K562 (cell line): ENCODE data around the gene SYNE1. TPM values are rescaled to one million over a fixed set of nuclear protein-coding genes. Genes with fewer than 3 reads are reported as not detected.

Experiments used
- ATAC-seq: fragments of 200-7000 bp; cut with Tn5 transposase; 3 replicates; pipeline ENCODE4 v1.9.1; 2020; ENCODE audit warnings: moderate library complexity
- BruUV-seq: library from RNA; stranded (reverse); fragments of 400-500 nt; replicated peaks from 2 replicates; lab custom pipeline; 2021; lab: Mats Ljungman, UMichigan
- CTCF ChIA-PET: fragments of 300-600 bp; formaldehyde crosslinking; extraction: SDS; loops from one replicate; lab custom pipeline; 2021; ENCODE audit warnings: low intra/inter-chr PET ratio; lab: Yijun Ruan, JAX
- POLR2A ChIA-PET: fragments of 300-600, 350-650 bp; sonication (Branson Sonifier 250); formaldehyde crosslinking; extraction: SDS; loops from one replicate; lab custom pipeline; 2021; ENCODE audit warnings: antibody characterized with exemption, inconsistent platforms; lab: Yijun Ruan, JAX
- DNase-seq, 4 experiments: peaks; one replicate each; pipeline versions ENCODE4 v3.0.0 to v3.0.0-alpha.2; 2011 to 2018; ENCODE audit warnings: low spot score in 3 of 4, mixed read lengths in 3 of 4; ENCODE audit errors: extremely low read depth in 1 of 4
- FAIRE-seq: peaks from 2 replicates; lab custom pipeline; 2011; peaks lifted over from hg19 to GRCh38; lab: Jason Lieb, UNC
- H2AFZ ChIP-seq: 2 replicates; pipeline ENCODE4 v1.6.0; 2011; ENCODE audit warnings: low read depth, low read length, control low read depth, inconsistent platforms
- H3K27ac ChIP-seq: fragments of 200-600 bp; 3 replicates; pipeline ENCODE4 v1.8.0; 2011; ENCODE audit warnings: low read depth, mild to moderate bottlenecking, control low read depth, inconsistent platforms, low read length, moderate library complexity, mixed read lengths; ENCODE audit errors: extremely low read depth
- H3K27me3 ChIP-seq, 2 experiments: fragments of 300-600 bp in 1 of 2; 2 replicates in 1 of 2; 3 replicates in 1 of 2; pipeline versions ENCODE4 v1.6.0 to v1.8.0; 2011; ENCODE audit warnings: inconsistent platforms in 2 of 2, low read length in 2 of 2, mild to moderate bottlenecking in 1 of 2, mixed read lengths in 1 of 2, moderate library complexity in 1 of 2; ENCODE audit not compliant: control insufficient read depth in 2 of 2, insufficient read depth in 2 of 2
- H3K36me3 ChIP-seq: fragments of 300-600 bp; 3 replicates; pipeline ENCODE4 v1.8.0; 2011; ENCODE audit warnings: mild to moderate bottlenecking, low read length, inconsistent platforms; ENCODE audit not compliant: control insufficient read depth, insufficient read depth
- H3K4me1 ChIP-seq, 2 experiments: fragments of 200-600 bp in 1 of 2; replicated peaks in 1 of 2; 2 replicates in 1 of 2; 3 replicates in 1 of 2; pipeline versions ENCODE4 v1.5.1 to v1.8.0; 2011; ENCODE audit warnings: inconsistent platforms in 2 of 2, low read length in 2 of 2, mild to moderate bottlenecking in 1 of 2, mixed read lengths in 1 of 2, moderate library complexity in 1 of 2; ENCODE audit not compliant: control insufficient read depth in 2 of 2, insufficient read depth in 2 of 2
- H3K4me2 ChIP-seq: 2 replicates; pipeline ENCODE4 v1.6.1; 2011; ENCODE audit warnings: low read length, control low read depth, inconsistent platforms, mixed read lengths; ENCODE audit not compliant: insufficient read depth
- H3K4me3 ChIP-seq: fragments of 200-600 bp; sonication (generic), shearing (Covaris generic); 2 replicates; pipeline ENCODE4 v1.5.1; 2016; ENCODE audit warnings: control low read depth, inconsistent platforms
- H3K79me2 ChIP-seq: fragments of 200-600 bp; 3 replicates; pipeline ENCODE4 v1.8.0; 2011; ENCODE audit warnings: low read length, inconsistent platforms; ENCODE audit not compliant: control insufficient read depth, insufficient read depth
- H3K9ac ChIP-seq, 2 experiments: 2 replicates each; pipeline versions ENCODE4 v1.6.0 to v1.6.1; 2011; ENCODE audit warnings: low read depth in 2 of 2, low read length in 2 of 2, control low read depth in 1 of 2, inconsistent platforms in 1 of 2, mild to moderate bottlenecking in 1 of 2, mixed read lengths in 1 of 2; ENCODE audit not compliant: insufficient read depth in 1 of 2
- H3K9me1 ChIP-seq: one replicate; pipeline ENCODE4 v1.6.0; 2011; ENCODE audit warnings: inconsistent platforms, mild to moderate bottlenecking, low read length, moderate library complexity; ENCODE audit not compliant: control insufficient read depth, insufficient read depth
- H3K9me3 ChIP-seq: replicated peaks from 2 replicates; pipeline ENCODE4 v1.5.1; 2011; ENCODE audit warnings: low read depth, low read length, inconsistent platforms; ENCODE audit not compliant: control insufficient read depth, insufficient read depth
- H4K20me1 ChIP-seq: replicated peaks from 2 replicates; pipeline ENCODE4 v1.6.1; 2011; ENCODE audit warnings: low read length, inconsistent platforms, mixed read lengths; ENCODE audit not compliant: control insufficient read depth, insufficient read depth
- ATF7 ChIP-seq: fragments of 450-650 bp; IDR thresholded peaks from 2 replicates; pipeline ENCODE4 v1.7.1; 2014; ENCODE audit warnings: mild to moderate bottlenecking, moderate library complexity
- CREB1 ChIP-seq, 2 experiments: sonication (generic) in 1 of 2; formaldehyde crosslinking in 1 of 2; IDR thresholded peaks; 2 replicates each; pipeline versions ENCODE4 v1.6.1 to v1.8.0; 2012 to 2022; ENCODE audit warnings: inconsistent platforms in 1 of 2, mild to moderate bottlenecking in 1 of 2, missing genetic modification reagents in 1 of 2, moderate library complexity in 1 of 2
- CSDE1 ChIP-seq, 2 experiments: fragments of 450-650 bp; IDR thresholded peaks; 2 replicates each; pipeline ENCODE4 v1.6.1; 2016; ENCODE audit warnings: mild to moderate bottlenecking in 1 of 2
- HBP1 ChIP-seq: fragments of 450-650 bp; formaldehyde crosslinking; IDR thresholded peaks from 2 replicates; pipeline ENCODE4 v1.4.0; 2022; ENCODE audit warnings: missing genetic modification characterization
- HDAC6 ChIP-seq: IDR thresholded peaks from 2 replicates; pipeline ENCODE4 v1.6.1; 2012; ENCODE audit warnings: low read depth, mild to moderate bottlenecking, control low read depth, inconsistent platforms, low read length, moderate library complexity
- RFX1 ChIP-seq: fragments of 450-650 bp; IDR thresholded peaks from 2 replicates; pipeline ENCODE4 v1.6.1; 2016; ENCODE audit warnings: mild to moderate bottlenecking, moderate library complexity
- SMARCB1 ChIP-seq: IDR thresholded peaks from 2 replicates; pipeline ENCODE4 v1.6.1; 2011; ENCODE audit warnings: improper control_type of control experiment, low read depth; ENCODE audit not compliant: insufficient read length
- TBL1XR1 ChIP-seq, 2 experiments: IDR thresholded peaks; 2 replicates each; pipeline ENCODE4 v1.6.1; 2012; ENCODE audit warnings: improper control_type of control experiment in 2 of 2, low read length in 2 of 2, mild to moderate bottlenecking in 1 of 2
- WGBS: fragments of 100-300 bp; shearing (Covaris generic); methylation state at CpG from one replicate; pipeline ENCODE4 v1.1.6; 2016; ENCODE audit warnings: low coverage, mixed read lengths; ENCODE audit not compliant: insufficient coverage; ENCODE audit errors: missing lambda C conversion rate; 5-methylcytosine and 5-hydroxymethylcytosine counted together
- in situ Hi-C: fragments of 300-500 bp; cut with MboI; formaldehyde crosslinking; loops from 4 replicates; pipeline ENCODE4 v1.15.0; 2018; ENCODE audit warnings: inconsistent platforms, mixed read lengths
- intact Hi-C: fragments of 100-400 bp; cut with micrococcal nuclease; formaldehyde crosslinking; loops from 2 replicates; pipeline ENCODE4 v1.14.2; 2022
- polyA plus RNA-seq, 8 experiments: library from polyadenylated mRNA; depleted of rRNA in 4 of 8; stranded (reverse) in 5 of 8; unstranded in 3 of 8; fragments of >200 nt; fragmentation: Nextera tagmentation in 2 of 8; fragmentation: Illumina TruSeq in 1 of 8; extraction: Ambion mirVana in 2 of 8; extraction: Trizol in 1 of 8; gene quantifications; 2 replicates each; pipeline versions ENCODE4 v1.2.1 to v1.2.3, GENCODE V29; 2011 to 2014; ENCODE audit warnings: inconsistent platforms in 1 of 8, missing spikeins in 1 of 8
- total RNA-seq, 7 experiments: library from RNA; depleted of rRNA in 6 of 7; stranded (reverse); fragments of >200 nt in 6 of 7; fragmentation: Illumina TruSeq in 2 of 7; extraction: Trizol in 2 of 7; gene quantifications; 2 replicates each; pipeline versions ENCODE4 v1.2.1 to v1.2.3, GENCODE V29; 2011 to 2021; ENCODE audit warnings: low replicate concordance in 1 of 7
- TF ChIP-seq, protein P1 (sequence below): sonication (generic); formaldehyde crosslinking; IDR thresholded peaks from 2 replicates; pipeline ENCODE4 v1.8.0; 2022; ENCODE audit warnings: mild to moderate bottlenecking, missing genetic modification reagents
- TF ChIP-seq, protein P2 (sequence below): fragments of 450-650 bp; formaldehyde crosslinking; IDR thresholded peaks from 2 replicates; pipeline ENCODE4 v1.4.0; 2020; ENCODE audit warnings: mild to moderate bottlenecking, moderate library complexity

SYNE1 gene
- total and polyA plus RNA-seq, 9 of the 15 experiments (the other 6 are each of a cell fraction or from before 2014, with no cell fraction given) = under 0.01 to 0.42 (median 0.08) TPM; not detected in 1

- TF ChIP-seq CSDE1 (IDR thresholded peaks at IDR 0.05) = no peak
- no peak for TF ChIP-seq RFX1
- TF ChIP-seq, protein P1, sequence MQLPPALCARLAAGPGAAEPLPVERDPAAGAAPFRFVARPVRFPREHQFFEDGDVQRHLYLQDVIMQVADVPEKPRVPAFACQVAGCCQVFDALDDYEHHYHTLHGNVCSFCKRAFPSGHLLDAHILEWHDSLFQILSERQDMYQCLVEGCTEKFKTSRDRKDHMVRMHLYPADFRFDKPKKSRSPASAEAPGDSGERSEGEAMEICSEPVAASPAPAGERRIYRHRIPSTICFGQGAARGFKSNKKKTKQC = no peak
- no peak for TF ChIP-seq HBP1 (CRISPR knock-in tag)
- TF ChIP-seq CREB1 (IDR thresholded peaks at IDR 0.05) = no peak
- TF ChIP-seq CREB1 (CRISPR knock-in tag; IDR thresholded peaks at IDR 0.05) = no peak
- no peak for TF ChIP-seq TBL1XR1 (IDR thresholded peaks at IDR 0.05; ENCODE audit: low read length in 2 of 2)
- TF ChIP-seq, protein P2, sequence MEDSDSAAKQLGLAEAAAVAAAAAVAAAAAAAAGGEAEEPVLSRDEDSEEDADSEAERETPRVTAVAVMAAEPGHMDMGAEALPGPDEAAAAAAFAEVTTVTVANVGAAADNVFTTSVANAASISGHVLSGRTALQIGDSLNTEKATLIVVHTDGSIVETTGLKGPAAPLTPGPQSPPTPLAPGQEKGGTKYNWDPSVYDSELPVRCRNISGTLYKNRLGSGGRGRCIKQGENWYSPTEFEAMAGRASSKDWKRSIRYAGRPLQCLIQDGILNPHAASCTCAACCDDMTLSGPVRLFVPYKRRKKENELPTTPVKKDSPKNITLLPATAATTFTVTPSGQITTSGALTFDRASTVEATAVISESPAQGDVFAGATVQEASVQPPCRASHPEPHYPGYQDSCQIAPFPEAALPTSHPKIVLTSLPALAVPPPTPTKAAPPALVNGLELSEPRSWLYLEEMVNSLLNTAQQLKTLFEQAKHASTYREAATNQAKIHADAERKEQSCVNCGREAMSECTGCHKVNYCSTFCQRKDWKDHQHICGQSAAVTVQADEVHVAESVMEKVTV (CRISPR knock-in tag) = no peak
- no peak for TF ChIP-seq ATF7
- TF ChIP-seq SMARCB1 = no peak
- no peak for TF ChIP-seq HDAC6
- no peak overlapping the region for H3K9ac ChIP-seq
- H3K27me3 ChIP-seq = peaks cover 0 to 8% of the 10 kb centered on the region in 2 experiments; a peak in 1 of 5 replicates
- POLR2A ChIA-PET = no interaction called here
- DNase-seq (no peak), ATAC-seq (no peak), FAIRE-seq (no peak)
- CTCF ChIA-PET = no interaction called here
- WGBS = 4% methylated on average over 19 of the region's 20 CpGs
- H3K9me3 ChIP-seq = no peaks in the 10 kb centered on the region
- intact Hi-C loops = no loop called here
- H4K20me1 ChIP-seq = no peaks in the 10 kb centered on the region
- in situ Hi-C loops = no loop called here
- H3K36me3 ChIP-seq = no peaks in the 10 kb centered on the region
- H3K9me1 ChIP-seq = no peaks in the 10 kb centered on the region
- no peak overlapping the region for H3K27ac ChIP-seq
- H3K4me1 ChIP-seq = peaks cover 0 to 9% of the 10 kb centered on the region in 2 experiments; a peak in 1 of 5 replicates
- H3K4me2 ChIP-seq = no peak overlapping the region
- H3K4me3 ChIP-seq = no peak overlapping the region
- BruUV-seq = no TSS peak
- H2AFZ ChIP-seq = no peak overlapping the region
- H3K79me2 ChIP-seq = no peaks in the 10 kb centered on the region
Observed at GRCh38 chr6:152636021-152636608, 1.0 kb downstream of the SYNE1 start.
